Measurements from ENCODE around the gene FBXO45.
"Not testable (repeated sequence)": the region's sequence is repeated elsewhere in the genome, so short reads cannot be mapped to it uniquely, and the experiment has no call there.

FBXO45 gene

DNA sequence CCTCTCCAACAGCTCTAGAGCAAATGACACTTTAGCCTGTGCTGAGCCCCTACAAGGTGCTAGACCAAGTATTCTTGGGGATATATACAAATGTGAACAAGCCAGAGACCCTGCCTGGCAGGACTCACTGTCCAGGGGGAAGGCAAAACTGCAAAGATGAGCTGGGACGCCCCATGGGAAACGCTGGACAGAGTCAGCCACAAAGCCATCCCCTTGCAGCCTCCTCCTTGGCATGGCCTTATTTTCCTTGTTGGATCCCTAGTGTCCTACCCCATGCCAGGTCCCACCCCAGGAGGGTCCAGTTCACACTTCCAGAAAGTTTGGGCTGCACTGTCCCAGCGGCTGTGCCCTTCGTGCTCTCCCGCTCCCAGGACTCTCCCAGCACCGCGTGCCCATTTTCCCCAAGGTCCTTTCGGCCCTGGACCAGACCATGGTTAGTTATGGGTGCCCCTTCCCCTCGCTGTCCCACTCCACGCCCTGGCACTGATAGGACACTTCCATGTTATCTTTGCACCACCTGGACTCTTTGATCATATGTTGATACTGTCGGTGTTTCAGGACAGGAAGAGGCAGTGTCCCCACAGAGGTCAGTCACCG, 65.2 kb downstream of the FBXO45 start:
- Histone ChIP-seq H3K4me1 (peaks cover 3 to 17% (median 10%) of the 10 kb centered on the region in 4 donors), H3K27ac (no peak overlapping the region), H3K27me3 (peaks cover 0 to 29% of the 10 kb centered on the region in 2 donors), H3K4me3 (no peak overlapping the region), H3K9me3 (no peaks in the 10 kb centered on the region), H3K36me3 (no peaks in the 10 kb centered on the region)
- peak in 1 of 2 donors; percentile 41 for DNase-seq
- intact Hi-C loops (cut with DNase I; ENCODE audit: low total_unique reads) = no loop called here
- TF ChIP-seq, protein P1, sequence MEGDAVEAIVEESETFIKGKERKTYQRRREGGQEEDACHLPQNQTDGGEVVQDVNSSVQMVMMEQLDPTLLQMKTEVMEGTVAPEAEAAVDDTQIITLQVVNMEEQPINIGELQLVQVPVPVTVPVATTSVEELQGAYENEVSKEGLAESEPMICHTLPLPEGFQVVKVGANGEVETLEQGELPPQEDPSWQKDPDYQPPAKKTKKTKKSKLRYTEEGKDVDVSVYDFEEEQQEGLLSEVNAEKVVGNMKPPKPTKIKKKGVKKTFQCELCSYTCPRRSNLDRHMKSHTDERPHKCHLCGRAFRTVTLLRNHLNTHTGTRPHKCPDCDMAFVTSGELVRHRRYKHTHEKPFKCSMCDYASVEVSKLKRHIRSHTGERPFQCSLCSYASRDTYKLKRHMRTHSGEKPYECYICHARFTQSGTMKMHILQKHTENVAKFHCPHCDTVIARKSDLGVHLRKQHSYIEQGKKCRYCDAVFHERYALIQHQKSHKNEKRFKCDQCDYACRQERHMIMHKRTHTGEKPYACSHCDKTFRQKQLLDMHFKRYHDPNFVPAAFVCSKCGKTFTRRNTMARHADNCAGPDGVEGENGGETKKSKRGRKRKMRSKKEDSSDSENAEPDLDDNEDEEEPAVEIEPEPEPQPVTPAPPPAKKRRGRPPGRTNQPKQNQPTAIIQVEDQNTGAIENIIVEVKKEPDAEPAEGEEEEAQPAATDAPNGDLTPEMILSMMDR (IDR thresholded peaks at IDR 0.05) = no peak

DNA sequence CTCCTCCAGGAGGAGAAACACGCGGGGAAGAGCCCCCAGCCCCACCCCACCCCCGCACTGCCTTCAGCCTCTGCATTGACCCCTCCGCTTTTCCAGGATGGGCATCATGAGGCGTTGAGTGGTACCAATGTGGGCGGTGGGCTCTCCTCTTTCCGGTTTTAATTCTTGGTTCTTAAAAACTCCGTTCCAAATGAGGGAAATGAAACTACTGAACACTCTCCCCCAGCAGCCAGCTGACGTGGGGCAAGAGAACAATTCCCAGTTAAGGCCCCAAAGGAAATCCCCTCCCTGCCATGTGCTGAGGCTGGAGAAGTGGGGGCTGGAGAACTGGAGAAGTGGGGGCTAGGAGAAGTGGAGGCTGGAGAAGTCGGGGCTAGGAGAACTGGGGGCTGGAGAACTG, 65.8 kb downstream of the FBXO45 start:
- no peak overlapping the region for H3K4me3 ChIP-seq
- H3K27ac ChIP-seq = no peak overlapping the region
- H3K36me3 ChIP-seq = no peaks in the 10 kb centered on the region
- H3K27me3 ChIP-seq = peaks cover 0 to 34% of the 10 kb centered on the region in 2 donors
- H3K9me3 ChIP-seq = no peaks in the 10 kb centered on the region
- peaks cover 3 to 19% (median 11%) of the 10 kb centered on the region in 4 donors for H3K4me1 ChIP-seq
- TF ChIP-seq, protein P1 (IDR thresholded peaks at IDR 0.05) = no peak
- intact Hi-C loops (cut with DNase I; ENCODE audit: low total_unique reads) = no loop called here
- no peak for DNase-seq

DNA sequence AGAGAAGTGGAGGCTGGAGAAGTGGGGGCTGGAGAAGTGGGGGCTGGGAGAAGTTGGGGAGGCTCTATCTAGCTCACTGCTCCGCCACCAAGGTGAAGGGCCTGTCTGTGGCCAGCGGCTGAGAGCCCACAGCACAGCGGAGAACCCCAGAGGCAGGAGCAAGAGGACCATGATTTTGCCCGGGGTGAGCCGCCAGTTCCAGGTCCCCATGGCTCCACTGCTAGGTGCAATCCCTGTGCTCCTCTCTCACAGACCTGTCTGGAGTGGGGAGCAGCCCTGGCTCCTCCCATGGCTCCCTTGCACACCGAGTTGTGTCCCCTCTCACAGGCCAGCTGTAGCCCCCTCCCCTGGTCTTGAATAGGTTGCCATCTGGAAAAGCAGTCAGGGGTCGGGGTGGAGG, 66.4 kb downstream of the FBXO45 start:
- Histone ChIP-seq H3K36me3 (no peaks in the 10 kb centered on the region), H3K27ac (no peak overlapping the region), H3K4me3 (no peak overlapping the region), H3K27me3 (peaks cover 0 to 40% of the 10 kb centered on the region in 2 donors), H3K4me1 (peaks cover 3 to 26% (median 17%) of the 10 kb centered on the region in 4 donors), H3K9me3 (no peaks in the 10 kb centered on the region)
- TF ChIP-seq, protein P1 (IDR thresholded peaks at IDR 0.05) = no peak
- no peak for DNase-seq
- intact Hi-C loops (cut with DNase I; ENCODE audit: low total_unique reads) = no loop called here

DNA sequence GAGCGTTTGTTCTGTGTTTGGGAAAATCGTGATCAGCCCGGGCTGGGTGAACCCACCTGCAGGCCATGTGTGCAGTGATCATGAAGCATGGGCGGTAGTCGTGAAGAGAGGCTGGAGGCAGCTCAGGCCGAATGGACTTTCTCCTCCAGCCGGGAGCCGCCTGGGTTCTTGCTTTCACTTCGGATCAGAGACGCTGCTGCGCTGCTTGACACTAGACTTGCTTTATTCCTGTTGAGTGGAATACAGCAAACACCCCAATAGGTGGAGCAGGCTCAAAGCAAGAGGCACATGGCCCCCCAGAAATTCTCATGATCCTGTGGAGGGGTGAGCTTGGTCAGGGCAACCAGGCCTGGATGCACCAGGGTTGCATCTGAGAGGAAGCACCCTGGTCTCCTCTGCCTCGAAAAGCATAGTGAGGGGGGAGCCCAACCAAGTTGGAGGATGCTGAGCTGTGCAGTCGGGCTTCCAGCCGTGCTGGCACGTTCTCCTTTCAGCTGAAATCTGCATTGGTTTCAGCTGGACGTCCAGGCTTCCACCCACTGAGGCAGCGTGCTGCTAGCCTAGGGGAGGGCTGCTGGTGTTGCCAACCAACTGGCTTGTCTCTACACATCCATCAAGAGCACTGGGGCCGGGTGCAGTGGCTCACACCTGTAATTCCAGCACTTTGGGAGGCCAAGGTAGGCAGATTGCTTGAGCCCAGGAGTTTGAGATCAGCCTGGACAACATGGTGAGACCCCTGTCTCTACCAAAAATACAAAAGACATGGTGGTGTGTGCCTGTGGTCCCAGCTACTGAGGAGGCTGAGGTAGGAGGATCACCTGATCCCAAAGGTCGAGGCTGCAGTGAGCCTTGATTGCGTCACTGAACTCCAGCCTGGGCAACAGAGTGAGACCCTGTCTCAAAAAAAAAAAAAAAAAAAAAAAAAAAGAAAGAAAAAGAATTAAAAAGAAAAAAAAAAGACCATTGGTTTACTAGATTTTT, 68.2 kb downstream of the FBXO45 start:
- Histone ChIP-seq H3K36me3 (no peaks in the 10 kb centered on the region), H3K27me3 (peaks cover 0 to 50% of the 10 kb centered on the region in 2 donors), H3K9me3 (no peaks in the 10 kb centered on the region), H3K4me1 (peaks cover 3 to 24% (median 19%) of the 10 kb centered on the region in 4 donors), H3K4me3 (no peak overlapping the region), H3K27ac (no peak overlapping the region)
- intact Hi-C loops (cut with DNase I; ENCODE audit: low total_unique reads) = no loop called here
- DNase-seq = no peak
- TF ChIP-seq, protein P1 (IDR thresholded peaks at IDR 0.05) = no peak

DNA sequence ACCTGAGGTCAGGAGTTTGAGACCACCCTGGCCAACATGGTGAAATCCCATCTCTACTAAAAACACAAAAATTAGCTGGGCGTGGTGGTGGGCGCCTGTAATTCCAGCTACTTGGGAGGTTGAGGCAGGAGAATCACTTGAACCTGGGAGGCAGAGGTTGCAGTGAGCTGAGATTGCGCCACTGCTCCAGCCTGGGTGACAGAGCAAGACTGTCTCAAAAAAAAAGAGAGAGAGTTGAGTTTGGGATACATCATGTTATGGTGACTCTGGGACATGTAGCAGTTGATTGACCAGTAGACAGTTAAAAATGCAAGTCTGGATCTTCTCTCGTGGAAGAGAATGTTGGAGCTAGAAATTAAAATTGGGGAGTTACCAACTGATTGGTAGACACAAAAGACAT, 69.5 kb downstream of the FBXO45 start:
- H3K27me3 ChIP-seq = peaks cover 0 to 52% of the 10 kb centered on the region in 2 donors

More for the DNA sequence above, 69.5 kb downstream of the FBXO45 start:
- DNase-seq; intact Hi-C loops (cut with DNase I; ENCODE audit: low total_unique reads); H3K9me3 ChIP-seq; H3K4me3 ChIP-seq; H3K27ac ChIP-seq; H3K36me3 ChIP-seq: not testable (repeated sequence)
- H3K4me1 ChIP-seq = peaks cover 2 to 17% (median 13%) of the 10 kb centered on the region in 4 donors

Measured in tibial artery (tissue), 4 donors.